DMS53 treated with DMSO at 0.1 percent for 48 hours (cell line): ENCODE results near the gene PTPN20.

ENCODE experiments used
- DNase-seq: peaks from one replicate; lab custom pipeline; 2025; ENCODE audit not compliant: unreplicated experiment; lab: John Stamatoyannopoulos, UW

Gene PTPN20

DNA sequence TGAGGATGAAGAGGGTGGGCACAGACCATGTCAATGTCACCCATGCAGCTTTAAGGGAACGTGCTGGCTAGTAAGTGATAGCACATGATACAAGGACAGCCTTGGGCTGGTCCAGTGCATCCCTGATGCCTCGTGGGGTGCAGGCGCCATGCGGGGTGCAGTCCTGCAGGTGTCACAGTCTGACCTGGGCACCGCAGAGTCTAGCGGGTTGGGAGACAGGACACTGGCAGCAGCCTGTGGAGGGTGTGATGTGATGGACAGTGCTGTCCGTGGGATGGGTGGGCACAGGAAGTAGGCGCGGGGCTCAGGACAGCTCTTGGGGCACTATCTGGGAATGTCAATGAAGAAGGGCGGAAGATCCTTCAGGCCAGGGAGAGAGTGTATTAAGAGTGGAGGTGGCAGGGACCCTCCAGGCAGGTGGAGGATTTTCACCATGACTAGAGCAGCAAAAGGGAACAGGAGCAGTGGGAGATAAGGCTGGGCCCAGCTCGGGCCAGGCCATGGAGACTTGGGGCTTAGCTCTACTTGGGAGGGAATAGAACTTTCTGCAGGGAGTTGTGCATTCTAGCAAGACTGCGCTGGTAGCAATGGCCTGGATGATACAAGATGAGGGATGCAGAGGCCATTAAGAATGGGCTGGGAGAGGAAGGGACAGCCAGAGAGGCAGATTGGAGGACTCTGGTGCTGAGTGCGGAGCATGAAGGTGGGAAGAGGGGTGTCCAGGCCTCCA, 122.5 kb downstream of the PTPN20 start:
- DNase-seq = no peak

DNA sequence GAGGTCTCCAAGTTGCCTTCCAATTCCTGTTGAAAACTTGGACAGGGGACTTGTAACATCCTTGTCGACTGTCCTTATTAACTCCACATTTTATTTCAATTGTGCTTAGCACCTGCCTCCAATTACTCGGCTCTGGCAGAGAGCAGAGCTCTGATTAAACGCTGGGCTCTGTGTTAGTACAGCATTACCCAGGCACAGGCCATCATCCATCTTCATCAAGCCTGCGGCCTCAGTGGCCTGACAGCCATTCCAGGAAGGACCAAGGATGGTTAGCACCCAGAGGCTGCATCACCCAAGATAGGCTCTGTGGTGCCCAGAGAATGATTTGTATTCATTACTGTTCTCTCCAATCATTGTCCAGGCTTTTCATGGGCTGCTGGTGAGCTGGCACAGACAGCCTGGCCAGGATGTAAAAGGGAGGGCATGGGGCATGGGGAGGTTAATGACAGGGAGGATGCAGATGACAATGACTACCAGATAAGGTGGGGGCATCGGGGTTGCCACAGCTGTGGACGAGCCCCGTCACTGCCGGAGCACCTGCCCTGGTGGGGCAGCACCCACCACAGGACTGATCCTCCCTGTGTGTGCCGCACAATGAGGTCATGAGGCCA, 123.3 kb downstream of the PTPN20 start:
- no peak for DNase-seq

DNA sequence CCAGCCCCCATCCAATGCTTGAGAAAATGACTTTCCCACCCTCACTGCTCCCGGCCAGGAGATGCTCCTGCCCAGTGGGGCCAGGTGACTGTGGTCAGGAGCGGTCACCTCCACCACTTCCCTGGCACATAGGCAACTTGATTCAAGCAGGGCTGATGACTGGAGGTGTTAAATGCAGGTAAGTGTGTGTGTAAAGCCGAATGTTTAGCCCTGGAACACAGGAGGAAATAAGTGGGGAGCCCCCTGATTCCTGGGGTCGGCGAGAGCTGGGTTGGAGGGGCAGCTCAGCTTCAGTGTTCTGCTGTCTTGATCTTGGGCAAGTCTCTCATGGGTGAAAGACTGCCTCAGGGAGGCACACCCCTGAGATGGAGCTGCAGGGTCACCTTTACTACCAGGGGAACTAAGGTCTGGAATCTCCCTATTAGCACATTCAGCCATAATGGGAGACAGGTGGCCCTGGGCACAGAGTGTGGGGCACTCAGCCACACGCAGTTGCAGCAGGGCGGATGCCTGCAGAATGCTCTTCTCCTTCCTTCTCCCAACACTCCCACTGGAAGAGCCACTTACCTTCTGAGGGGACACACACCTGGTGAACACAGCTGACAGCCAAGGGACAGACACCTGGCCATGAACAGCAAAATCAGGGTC, 124.1 kb downstream of the PTPN20 start:
- DNase-seq = no peak

DNA sequence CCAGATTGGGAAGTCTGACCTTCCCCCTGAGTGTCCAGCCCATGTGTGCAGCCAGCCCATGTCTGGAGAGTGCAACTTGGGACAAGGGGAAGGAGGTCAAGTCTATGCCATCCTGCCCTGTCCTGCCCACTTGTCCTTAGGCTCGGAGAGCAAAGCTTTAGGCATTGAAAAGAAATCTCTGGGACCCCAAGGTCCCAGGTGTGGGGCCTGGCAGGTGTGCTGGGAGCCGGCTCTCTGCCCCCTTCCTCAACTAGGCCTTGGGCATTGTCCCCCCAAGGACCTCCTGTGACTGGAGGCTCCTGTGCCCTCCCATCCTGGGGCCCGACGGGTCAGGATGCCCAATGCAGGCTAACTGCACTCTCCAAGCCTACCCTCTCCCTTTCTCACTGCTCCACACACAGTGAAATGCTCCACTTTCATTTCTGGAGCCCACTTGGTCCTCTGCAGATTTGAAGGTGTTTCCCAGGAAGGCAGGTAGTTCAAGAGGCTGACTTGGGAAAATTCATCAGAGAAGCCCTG, 124.7 kb downstream of the PTPN20 start:
- DNase-seq = no peak

DNA sequence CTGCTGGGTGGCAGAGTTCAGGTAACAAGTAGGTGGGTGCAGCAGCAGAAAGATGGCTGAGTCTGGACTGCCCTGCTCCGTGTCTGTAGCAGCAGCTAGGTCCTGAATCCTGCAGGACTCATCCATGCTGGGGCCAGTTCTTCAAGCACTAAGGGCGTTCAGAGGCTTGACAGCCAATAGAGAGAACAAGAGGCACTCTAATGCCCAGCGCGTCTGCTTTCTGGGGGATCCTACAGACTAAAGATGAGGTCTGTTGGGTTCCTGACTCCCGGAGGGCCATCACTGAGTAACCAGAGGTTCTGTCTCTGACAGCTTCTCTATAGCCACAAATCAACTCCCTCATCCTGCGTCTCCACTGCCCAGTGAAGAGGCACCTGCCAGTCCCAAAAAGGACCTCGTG, 125.5 kb downstream of the PTPN20 start:
- no peak for DNase-seq

DNA sequence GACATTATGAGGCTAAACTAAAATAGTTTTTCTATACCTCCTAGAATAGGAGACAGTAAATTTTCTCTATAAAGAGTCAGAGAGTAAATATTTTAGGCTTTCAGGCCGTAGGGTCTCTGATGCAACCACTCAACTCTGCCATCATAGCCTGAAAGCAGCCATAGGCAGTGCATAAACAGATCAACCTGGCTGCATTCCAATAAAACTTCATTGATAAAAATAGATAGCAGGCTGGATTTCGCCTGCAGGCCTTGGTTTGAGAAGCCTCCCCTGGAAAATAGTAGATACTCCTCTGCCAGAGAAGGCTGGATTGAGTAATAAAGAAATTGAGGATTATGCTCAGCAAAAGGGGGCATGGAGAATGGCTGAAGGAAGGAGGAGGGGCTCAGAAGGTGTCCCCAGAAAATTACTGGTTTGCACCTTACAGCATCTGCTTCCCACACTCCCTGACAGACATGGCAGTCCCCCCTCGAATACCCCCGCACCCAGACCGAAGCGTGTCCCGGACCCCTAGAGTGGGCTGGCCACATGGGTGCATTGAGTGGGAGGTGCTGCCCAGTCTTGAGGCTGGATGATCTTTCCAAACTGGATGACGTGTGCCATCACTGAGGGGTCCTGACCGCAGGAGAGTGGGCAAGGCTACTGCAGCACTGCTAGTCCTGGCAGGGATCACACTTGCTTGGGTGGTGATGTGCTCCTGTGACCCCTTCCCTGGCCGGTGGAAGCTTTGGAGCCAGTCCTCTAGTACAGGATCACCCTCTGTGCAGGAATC, 126.6 kb downstream of the PTPN20 start:
- no peak for DNase-seq

DNA sequence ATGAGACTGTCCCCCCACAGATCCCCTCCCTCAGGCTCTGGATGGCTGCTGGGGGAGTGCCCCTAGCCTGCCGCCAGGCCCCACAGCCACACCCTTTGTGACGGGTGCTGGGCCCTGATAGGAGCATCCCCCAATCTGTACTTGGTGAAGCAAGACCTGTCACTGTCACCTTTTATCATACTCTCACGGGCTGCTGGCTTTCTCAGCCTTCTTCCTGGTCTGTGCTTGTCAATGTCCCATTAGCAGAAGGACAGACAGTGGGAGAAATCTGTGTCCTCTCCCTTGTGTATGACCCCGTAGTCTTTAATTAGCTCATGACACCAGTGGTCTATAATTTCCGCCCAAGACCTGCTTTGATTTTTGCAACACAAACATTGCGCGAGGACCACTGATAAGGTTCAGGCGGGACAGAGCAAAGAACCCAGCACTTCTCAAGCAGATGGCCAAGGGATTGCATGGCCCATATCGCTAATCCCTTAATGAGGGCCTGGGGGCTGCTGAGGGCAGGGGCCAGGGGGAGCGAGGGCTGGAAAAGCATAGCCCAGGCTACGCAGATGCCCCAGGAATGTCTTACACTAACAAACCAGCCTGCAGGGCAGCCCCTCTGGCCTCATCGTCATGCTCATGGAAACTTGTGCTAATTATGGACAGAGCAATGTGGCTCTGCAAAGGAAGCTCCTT, 127.8 kb downstream of the PTPN20 start:
- no peak for DNase-seq

DNA sequence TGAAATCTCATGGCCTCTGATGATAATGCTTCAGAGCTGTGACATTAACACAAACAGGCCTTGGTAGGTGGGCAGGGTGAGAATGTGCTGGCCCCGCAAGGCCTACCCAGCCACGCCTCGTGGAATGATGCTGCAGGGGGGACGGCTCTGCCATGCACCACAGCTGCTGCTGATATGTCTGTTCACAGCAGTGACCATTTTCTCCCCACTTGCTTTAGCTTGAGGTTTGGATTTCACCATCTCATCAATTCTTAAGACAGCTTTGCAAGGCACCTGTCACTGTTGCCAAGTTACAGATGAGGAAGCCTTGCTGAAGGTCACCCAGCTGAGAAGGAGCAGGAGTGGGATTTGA, 128.3 kb downstream of the PTPN20 start:
- DNase-seq = no peak

DNA sequence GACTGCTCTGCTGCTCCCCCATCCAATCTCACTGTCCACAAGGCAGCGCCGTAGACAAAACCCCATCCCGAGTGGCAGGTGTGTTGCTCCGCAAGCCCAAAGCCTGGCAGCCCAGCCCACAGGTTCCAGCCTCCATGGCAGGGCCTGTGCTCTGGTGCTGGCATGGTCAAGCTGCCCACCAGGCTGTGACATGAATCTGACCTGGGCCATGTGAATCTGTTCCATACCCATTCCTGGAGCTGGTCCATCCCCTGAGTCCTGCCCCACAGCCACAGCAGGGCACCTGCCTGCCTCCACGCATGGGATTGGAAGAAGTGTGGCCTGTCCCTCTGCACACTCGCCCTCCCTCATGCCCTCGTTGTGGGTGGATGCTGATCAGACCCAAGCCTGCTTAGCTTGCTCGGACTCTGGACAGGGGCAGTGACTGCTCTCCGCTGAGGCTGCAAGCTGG, 128.8 kb downstream of the PTPN20 start:
- DNase-seq = no peak

DNA sequence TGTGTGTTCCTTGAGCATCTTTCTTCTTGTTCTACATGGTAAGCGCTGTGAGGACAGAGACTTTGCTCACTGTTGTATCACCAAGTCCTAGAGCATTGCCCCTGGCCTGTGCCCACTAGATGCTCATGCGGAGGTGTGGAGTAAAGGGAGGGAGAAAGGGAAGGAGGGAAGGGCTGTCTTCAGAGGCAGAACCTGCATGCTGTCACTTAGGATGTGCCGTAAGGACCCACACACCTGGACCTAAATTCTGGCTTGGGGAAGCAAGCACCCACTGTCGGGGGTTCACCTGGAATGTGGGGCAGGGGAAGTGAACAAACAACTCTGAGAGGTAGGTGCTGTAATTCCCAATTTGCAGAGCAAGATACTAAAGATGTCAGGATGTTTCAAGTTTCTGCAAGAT, 129.5 kb downstream of the PTPN20 start:
- DNase-seq = no peak

DNA sequence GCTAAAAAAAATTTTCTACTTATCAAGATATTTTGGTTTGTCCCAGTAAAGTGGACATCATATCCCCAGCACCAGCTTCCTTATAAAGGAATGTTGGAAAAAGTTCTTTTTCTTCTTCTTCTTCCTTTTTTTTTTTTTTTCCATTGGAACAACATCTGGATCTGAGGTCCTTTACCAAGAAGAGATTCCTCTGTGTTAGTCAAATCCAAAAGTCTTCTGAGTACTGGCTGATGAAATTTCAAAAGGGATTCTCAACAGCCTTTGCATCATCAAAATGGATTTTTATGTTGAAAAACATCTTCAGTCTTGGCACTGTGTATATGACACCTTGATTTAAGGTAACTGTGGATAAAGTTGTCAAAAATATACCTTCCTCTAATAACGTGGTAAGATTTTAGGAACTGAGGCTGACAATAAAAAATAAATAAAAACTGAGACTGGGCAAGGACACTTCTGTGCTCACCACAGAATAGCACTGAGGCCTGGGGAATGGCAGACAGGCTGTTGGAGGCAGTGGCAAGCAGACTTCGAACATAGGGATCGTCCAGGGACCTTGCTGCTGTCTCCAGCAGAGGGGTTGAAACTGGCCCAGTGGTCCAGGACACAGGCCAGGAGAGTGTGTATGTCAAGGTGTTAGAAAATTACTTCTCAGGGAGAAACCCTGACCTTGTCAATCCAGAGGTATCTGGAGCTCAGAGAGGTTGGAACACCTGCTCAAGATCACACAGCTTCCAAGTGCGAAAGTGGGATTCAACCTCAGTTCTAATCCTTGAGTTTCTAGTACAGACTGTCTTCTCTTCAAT, 130.4 kb downstream of the PTPN20 start:
- no peak for DNase-seq

DNA sequence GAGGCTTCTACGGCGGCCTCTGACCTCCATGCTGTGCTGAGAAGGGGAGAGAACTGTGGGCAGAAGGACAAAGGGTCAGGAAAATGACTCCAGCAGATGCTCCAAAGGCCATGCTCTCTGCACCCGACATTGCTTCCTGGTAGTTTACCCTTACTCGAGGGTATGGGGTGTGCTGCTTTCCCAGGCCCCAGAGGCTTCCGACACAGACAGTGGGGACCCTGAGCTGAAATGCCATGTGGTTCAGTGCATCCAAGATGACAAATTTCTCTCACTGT, 130.9 kb downstream of the PTPN20 start:
- DNase-seq = no peak

DNA sequence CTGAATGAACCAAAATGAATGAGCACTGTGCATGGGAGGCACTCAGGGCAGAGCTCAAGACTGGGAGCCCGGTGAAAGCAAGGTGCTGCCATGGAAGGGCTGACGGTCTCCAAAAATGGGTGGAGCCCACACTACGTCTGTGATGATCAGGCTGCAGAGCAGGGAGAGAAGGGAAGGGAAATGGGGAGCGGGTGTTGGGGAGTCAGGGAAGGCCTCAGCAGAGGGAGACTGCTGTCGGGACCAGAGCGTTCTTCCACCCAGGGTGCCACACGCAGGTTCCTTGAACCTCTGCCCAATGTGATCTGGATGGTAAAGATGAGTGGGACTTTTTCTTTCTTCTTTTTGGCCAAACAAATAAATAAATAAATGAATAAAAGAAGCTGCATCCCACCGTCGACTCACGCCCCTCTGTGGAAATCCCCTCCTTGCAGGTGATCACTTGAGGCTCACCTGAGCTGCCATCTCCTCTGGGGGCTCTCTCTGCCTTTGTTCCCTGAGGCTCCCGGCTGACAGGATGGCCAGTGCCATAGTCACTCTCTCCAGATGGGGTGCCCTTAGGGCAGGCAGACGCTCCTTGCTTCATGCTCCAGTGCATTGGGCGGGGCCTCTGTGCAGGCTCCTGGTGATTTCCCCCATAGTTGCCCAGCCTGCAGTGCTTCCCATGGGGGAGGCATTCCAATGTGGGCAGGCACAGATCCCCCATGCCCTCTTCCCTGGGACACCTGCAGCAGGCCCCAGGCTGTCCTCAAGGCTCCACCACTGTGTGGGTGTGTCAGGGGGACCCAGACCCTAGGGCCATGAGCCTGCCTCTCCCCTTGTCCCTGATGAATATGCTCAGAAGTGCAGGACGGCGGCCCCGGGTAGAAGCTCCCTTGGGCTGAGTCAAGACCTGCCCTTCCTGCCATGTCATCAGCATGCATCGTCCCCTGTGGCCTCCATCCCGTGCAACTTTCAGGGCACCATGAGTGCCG, 131.8 kb downstream of the PTPN20 start:
- DNase-seq = no peak

DNA sequence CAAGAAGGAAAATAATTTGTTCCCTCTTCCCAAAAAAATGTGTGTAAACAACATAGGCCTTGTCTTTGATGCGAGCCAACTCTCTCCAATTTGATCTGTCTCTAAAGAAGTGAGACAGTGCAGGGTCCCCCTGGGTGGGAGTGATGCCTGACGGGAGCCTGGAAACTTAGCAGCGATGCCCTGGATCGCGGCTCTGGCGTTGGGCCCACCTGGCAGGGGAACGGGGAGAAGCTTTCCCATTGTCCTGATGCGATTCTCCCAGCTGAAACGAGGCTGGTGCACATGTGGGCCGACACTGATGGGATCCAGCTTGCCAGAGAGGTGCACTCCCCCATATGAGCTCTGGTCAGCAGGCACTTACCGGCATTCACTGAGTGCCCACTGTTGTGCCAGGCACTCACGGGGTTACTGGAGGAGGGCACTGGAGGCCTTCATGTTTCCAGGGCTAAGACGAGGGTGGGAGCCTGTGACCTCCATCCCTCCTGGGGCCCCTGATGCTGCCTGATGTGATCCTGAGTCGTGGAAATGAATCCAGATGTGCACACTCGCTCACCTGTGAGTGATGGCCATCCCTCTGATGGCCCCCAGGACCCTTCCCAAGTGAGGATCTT, 132.8 kb downstream of the PTPN20 start:
- DNase-seq = no peak

DNA sequence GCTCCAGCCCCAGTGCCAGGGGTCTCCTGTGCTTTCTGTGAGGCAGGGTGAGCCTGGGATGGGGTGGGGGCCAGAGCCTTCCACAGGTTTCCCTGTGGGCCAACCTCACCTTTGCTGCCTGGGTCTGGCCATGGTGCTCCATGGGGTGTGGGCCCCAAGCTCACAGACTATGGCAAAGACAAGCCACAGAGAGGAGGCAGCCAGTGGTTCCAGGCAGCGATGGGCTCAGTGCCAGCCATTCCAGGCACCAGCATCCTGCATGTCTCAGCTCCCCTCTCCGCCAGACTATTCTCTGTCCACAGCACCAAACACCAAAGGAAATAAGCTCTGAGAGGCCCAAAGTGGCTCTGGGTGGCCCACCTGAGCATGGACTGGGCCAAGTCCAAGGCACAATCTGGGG, 133.5 kb downstream of the PTPN20 start:
- no peak for DNase-seq

DNA sequence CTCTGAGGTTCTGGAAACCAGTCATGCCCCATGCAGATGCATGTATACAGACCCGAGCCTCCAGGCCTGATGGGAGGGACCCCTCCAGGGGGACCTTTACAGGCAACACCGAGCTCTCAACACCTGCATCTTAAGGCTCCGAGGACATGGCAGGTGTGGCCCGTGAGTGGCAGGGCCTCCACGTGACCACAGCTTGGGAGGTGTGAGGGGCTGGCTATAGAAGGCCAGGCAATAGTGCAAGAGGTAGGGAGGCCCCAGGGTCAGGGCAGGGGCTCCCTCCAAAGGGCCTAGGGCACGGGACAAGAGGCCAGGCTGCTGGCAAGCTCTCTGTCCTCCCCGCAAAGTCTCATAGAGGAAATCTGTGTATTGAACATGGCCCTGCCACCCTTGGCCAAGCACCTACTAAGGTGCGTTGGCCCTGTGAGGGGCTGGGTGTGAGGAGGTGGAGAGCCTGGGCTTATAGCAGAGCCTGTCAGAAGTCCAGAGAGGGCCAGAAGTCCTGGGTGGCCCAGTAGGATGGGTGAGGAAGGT, 134.2 kb downstream of the PTPN20 start:
- no peak for DNase-seq

DNA sequence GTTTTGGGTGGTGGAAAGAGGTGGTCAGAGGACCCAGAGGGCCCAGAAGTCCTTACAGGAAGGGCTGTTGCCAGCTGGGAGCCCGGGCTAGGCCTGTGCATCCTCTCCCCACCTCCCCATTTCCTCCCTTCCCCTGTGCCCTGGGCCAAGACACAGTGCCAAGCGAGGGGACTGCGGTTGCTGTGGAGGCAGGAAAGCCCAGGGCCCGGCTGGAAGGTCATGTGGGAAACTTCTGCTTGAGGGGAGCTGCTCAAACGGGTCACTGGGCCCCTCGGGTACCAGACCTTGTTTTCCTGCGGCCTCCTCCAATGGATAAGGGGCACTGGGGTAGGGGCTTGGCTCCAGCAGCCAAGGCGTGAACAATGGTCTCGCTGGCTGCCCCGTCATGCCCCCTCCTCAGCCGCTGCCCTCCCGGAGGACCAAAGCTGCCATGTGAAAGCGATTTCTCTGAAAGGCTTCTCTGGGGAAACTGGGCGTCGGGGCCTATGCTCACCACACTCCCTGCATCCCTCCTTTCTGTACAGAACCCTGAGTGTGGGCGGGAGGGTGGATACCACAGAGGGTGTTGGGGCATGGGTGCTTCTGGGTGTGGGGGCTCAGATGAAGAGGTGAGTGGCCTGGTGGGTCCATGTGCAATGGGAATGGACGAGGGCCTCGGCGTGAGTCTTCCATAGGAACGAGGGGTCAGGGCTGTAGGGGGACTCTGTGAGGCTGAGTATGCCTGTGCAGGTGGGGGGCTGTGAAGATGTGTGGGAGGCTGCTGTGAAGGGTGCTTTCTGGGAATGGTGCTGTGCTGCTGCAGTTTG, 135.3 kb downstream of the PTPN20 start:
- DNase-seq = no peak

DNA sequence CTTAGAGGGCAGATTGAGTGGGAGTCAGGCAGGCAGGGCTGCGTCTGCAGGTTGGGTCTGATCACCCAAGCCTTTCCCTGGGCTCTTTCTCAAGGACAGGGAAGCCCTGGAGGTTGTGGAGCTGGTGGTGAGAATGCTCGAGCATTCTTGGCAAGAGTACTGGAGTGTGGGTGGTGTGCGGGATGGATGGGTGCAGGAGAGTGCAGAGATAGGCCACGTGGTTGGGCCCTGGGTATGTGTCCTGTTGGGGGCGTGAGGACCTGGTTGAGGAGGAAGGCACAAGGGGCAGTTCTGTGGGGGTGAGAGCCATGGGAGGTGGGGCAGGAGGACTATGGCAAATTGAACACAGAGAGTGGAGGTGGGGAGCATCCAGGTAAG, 135.9 kb downstream of the PTPN20 start:
- DNase-seq = no peak
